H1 (cell line): ENCODE results near the gene NREP. TPM values are rescaled to one million over a fixed set of nuclear protein-coding genes. Genes with fewer than 3 reads are reported as not detected.
A peak's percentile ranks its signal among the peaks of the same experiment; 100 is the strongest.

ENCODE experiments used
- CTCF ChIA-PET: fragments of 300-600 bp; sonication (Branson Sonifier 250); formaldehyde crosslinking; loops from one replicate; lab custom pipeline; 2021; ENCODE audit not compliant: partially characterized antibody; lab: Charles Lee
- POLR2A ChIA-PET: fragments of 300-600 bp; sonication (Branson Sonifier 250); formaldehyde crosslinking; loops from one replicate; lab custom pipeline; 2021; ENCODE audit warnings: inconsistent platforms; ENCODE audit not compliant: partially characterized antibody; lab: Charles Lee
- DNase-seq, 2 experiments: peaks; one replicate each; pipeline versions ENCODE4 v3.0.0 to v3.0.0-alpha.2; 2010 to 2022; ENCODE audit warnings: low spot score in 2 of 2, low read depth in 1 of 2, mixed read lengths in 1 of 2
- FAIRE-seq: peaks from 2 replicates; lab custom pipeline; 2011; peaks lifted over from hg19 to GRCh38; lab: Jason Lieb, UNC
- H2AFZ ChIP-seq: 2 replicates; pipeline ENCODE4 v1.8.1; 2012; ENCODE audit warnings: low read length, inconsistent platforms
- H2AK5ac ChIP-seq: 2 replicates; pipeline ENCODE4 v1.6.1; 2013; ENCODE audit warnings: low read depth, low read length
- H2BK120ac ChIP-seq: replicated peaks from 2 replicates; pipeline ENCODE3; 2013; ENCODE audit warnings: low read depth, low read length, inconsistent platforms
- H2BK12ac ChIP-seq: 2 replicates; pipeline ENCODE4 v1.6.1; 2013; ENCODE audit warnings: low read depth, low read length
- H2BK15ac ChIP-seq: 2 replicates; pipeline ENCODE4 v1.6.1; 2013; ENCODE audit warnings: low read length
- H2BK20ac ChIP-seq: 2 replicates; pipeline ENCODE4 v1.6.1; 2013; ENCODE audit warnings: low read length
- H2BK5ac ChIP-seq: 2 replicates; pipeline ENCODE4 v1.6.1; 2013; ENCODE audit warnings: low read depth, low read length
- H3K14ac ChIP-seq: 2 replicates; pipeline ENCODE4 v1.6.1; 2013; ENCODE audit warnings: inconsistent platforms; ENCODE audit not compliant: insufficient read length
- H3K18ac ChIP-seq: 2 replicates; pipeline ENCODE4 v1.6.1; 2013; ENCODE audit warnings: low read length; ENCODE audit errors: extremely low read depth
- H3K23ac ChIP-seq: 2 replicates; pipeline ENCODE4 v1.6.1; 2013; ENCODE audit warnings: inconsistent platforms; ENCODE audit not compliant: insufficient read length
- H3K23me2 ChIP-seq: 2 replicates; pipeline ENCODE4 v1.6.1; 2013; ENCODE audit warnings: low read depth, low read length
- H3K27ac ChIP-seq: 2 replicates; pipeline ENCODE4 v1.6.1; 2011; ENCODE audit warnings: low read depth, low read length, inconsistent platforms
- H3K27me3 ChIP-seq, 4 experiments: replicated peaks in 1 of 4; 1 replicate in 1 of 4; 2 replicates in 3 of 4; pipeline versions ENCODE4 v1.6.1 to v1.8.1; 2011 to 2013; ENCODE audit warnings: low read length in 3 of 4, mild to moderate bottlenecking in 3 of 4, inconsistent platforms in 2 of 4, mixed read lengths in 2 of 4, moderate library complexity in 1 of 4; ENCODE audit not compliant: control insufficient read depth in 3 of 4, insufficient read depth in 3 of 4; ENCODE audit errors: extremely low read depth in 1 of 4
- H3K36me3 ChIP-seq, 4 experiments: 2 replicates each; pipeline versions ENCODE4 v1.6.1 to v1.8.1; 2011 to 2013; ENCODE audit warnings: mild to moderate bottlenecking in 4 of 4, low read length in 3 of 4, moderate library complexity in 2 of 4, control low read depth in 1 of 4, inconsistent platforms in 1 of 4; ENCODE audit not compliant: insufficient read depth in 4 of 4, control insufficient read depth in 2 of 4
- H3K4ac ChIP-seq: replicated peaks from 2 replicates; pipeline ENCODE3; 2013; ENCODE audit warnings: low read length, low read depth, mixed read lengths, inconsistent platforms; ENCODE audit not compliant: insufficient read length
- H3K4me1 ChIP-seq, 4 experiments: replicated peaks in 1 of 4; 1 replicate in 1 of 4; 2 replicates in 3 of 4; pipeline versions ENCODE4 v1.6.1 to v1.8.1; 2011 to 2013; ENCODE audit warnings: low read length in 3 of 4, inconsistent platforms in 2 of 4, mixed read lengths in 1 of 4; ENCODE audit not compliant: insufficient read depth in 4 of 4, control insufficient read depth in 3 of 4
- H3K4me2 ChIP-seq, 2 experiments: 2 replicates each; pipeline versions ENCODE4 v1.6.1 to v1.8.1; 2011 to 2013; ENCODE audit warnings: low read depth in 2 of 2, low read length in 2 of 2, control low read depth in 1 of 2, inconsistent platforms in 1 of 2, mild to moderate bottlenecking in 1 of 2; ENCODE audit not compliant: insufficient read depth in 1 of 2
- H3K4me3 ChIP-seq, 4 experiments: fragments of 200-600, 300-600 bp in 1 of 4; sonication (generic), shearing (Covaris generic), sonication (Bioruptor Twin) in 1 of 4; 2 replicates each; pipeline versions ENCODE4 v1.5.1 to v1.8.1; 2011 to 2016; ENCODE audit warnings: low read length in 4 of 4, low read depth in 3 of 4, control low read depth in 2 of 4, inconsistent platforms in 2 of 4, mild to moderate bottlenecking in 2 of 4, mixed read lengths in 1 of 4, moderate library complexity in 1 of 4; ENCODE audit not compliant: insufficient read depth in 2 of 4; ENCODE audit errors: extremely low read depth in 1 of 4
- H3K56ac ChIP-seq: replicated peaks from 2 replicates; pipeline ENCODE3; 2013; ENCODE audit warnings: low read depth, mild to moderate bottlenecking, mixed read lengths, low read length, inconsistent platforms; ENCODE audit not compliant: insufficient read length
- H3K79me1 ChIP-seq: 2 replicates; pipeline ENCODE4 v1.6.1; 2013; ENCODE audit warnings: low read depth, low read length, control low read depth
- H3K79me2 ChIP-seq, 2 experiments: 2 replicates each; pipeline versions ENCODE4 v1.6.1 to v1.8.1; 2012 to 2013; ENCODE audit warnings: low read length in 2 of 2, mild to moderate bottlenecking in 2 of 2, inconsistent platforms in 1 of 2; ENCODE audit not compliant: insufficient read depth in 2 of 2, control insufficient read depth in 1 of 2
- H3K9ac ChIP-seq, 4 experiments: replicated peaks in 1 of 4; 1 replicate in 1 of 4; 2 replicates in 3 of 4; pipeline versions ENCODE4 v1.6.1 to v1.8.1; 2011 to 2013; ENCODE audit warnings: low read depth in 3 of 4, low read length in 3 of 4, control low read depth in 2 of 4, mild to moderate bottlenecking in 2 of 4, moderate library complexity in 2 of 4, inconsistent platforms in 1 of 4; ENCODE audit errors: extremely low read depth in 1 of 4
- H3K9me3 ChIP-seq, 2 experiments: 2 replicates each; pipeline versions ENCODE4 v1.6.1 to v1.8.1; 2012 to 2013; ENCODE audit warnings: mild to moderate bottlenecking in 2 of 2, moderate library complexity in 2 of 2, control low read depth in 1 of 2, inconsistent platforms in 1 of 2, low read depth in 1 of 2, low read length in 1 of 2, mixed read lengths in 1 of 2; ENCODE audit not compliant: insufficient read depth in 2 of 2
- H4K20me1 ChIP-seq, 2 experiments: replicated peaks in 1 of 2; 2 replicates each; pipeline versions ENCODE3 to v1.8.1; 2011 to 2013; ENCODE audit warnings: inconsistent platforms in 2 of 2, low read length in 2 of 2, mild to moderate bottlenecking in 1 of 2; ENCODE audit not compliant: insufficient read depth in 2 of 2, control insufficient read depth in 1 of 2
- H4K5ac ChIP-seq: 2 replicates; pipeline ENCODE4 v1.6.1; 2013; ENCODE audit warnings: low read length, low read depth, mixed read lengths, inconsistent platforms; ENCODE audit not compliant: insufficient read length
- H4K8ac ChIP-seq: 2 replicates; pipeline ENCODE4 v1.8.0; 2013; ENCODE audit warnings: mild to moderate bottlenecking, moderate library complexity, low read length, inconsistent platforms; ENCODE audit not compliant: insufficient read depth; ENCODE audit errors: extremely low read depth
- H4K91ac ChIP-seq: replicated peaks from 2 replicates; pipeline ENCODE3; 2013; ENCODE audit warnings: low read length, mixed read lengths, inconsistent platforms; ENCODE audit not compliant: insufficient read length
- E2F6 ChIP-seq: IDR thresholded peaks from 2 replicates; pipeline ENCODE4 v1.6.1; 2012; ENCODE audit warnings: inconsistent platforms
- GTF2F1 ChIP-seq: IDR thresholded peaks from 2 replicates; pipeline ENCODE4 v1.6.1; 2012; ENCODE audit warnings: low read depth, low read length, improper control_type of control experiment, borderline replicate concordance
- HDAC6 ChIP-seq: IDR thresholded peaks from one replicate; pipeline ENCODE4 v1.7.1; 2012; ENCODE audit warnings: low read depth, mild to moderate bottlenecking, inconsistent platforms, low read length, moderate library complexity
- JUN ChIP-seq: IDR thresholded peaks from 2 replicates; pipeline ENCODE4 v1.6.1; 2011; ENCODE audit warnings: low read depth, mild to moderate bottlenecking, improper control_type of control experiment, low read length
- WGBS, 2 experiments: shearing (Covaris generic) in 1 of 2; methylation state at CpG; one replicate each; pipeline versions ENCODE4 v1.1.6 to v1.1.7; 2013 to 2015; ENCODE audit warnings: low lambda C conversion rate in 2 of 2, mixed read lengths in 2 of 2, inconsistent platforms in 1 of 2, low coverage in 1 of 2, missing lambda C conversion rate in 1 of 2; ENCODE audit not compliant: insufficient replicate concordance in 2 of 2, insufficient coverage in 1 of 2, insufficient read length in 1 of 2; ENCODE audit errors: extremely low coverage in 1 of 2, missing lambda C conversion rate in 1 of 2; 5-methylcytosine and 5-hydroxymethylcytosine counted together
- polyA plus RNA-seq, 7 experiments: library from polyadenylated mRNA; depleted of rRNA in 3 of 7; stranded (reverse) in 5 of 7; unstranded in 2 of 7; fragments of >200 nt in 5 of 7; fragments of 200-250 nt in 2 of 7; gene quantifications; 1 replicate in 5 of 7; 2 replicates in 1 of 7; 4 replicates in 1 of 7; pipeline versions ENCODE4 v1.2.1 to v1.2.3, GENCODE V29; 2011 to 2013; ENCODE audit warnings: missing spikeins in 2 of 7, mixed read lengths in 2 of 7
- total RNA-seq: library from RNA; stranded (reverse); fragmentation: NEBNext Ultra II Directional; extraction: Animal tissue kit (Norgen Biotek cat#: 25700); gene quantifications from 2 replicates; pipeline ENCODE4 v1.2.1, GENCODE V29; 2021

The NREP gene
- total and polyA plus RNA-seq, 2 of the 8 experiments (the other 6 are each of a cell fraction or from before 2014, with no cell fraction given) = 254 to 301 TPM

GRCh38 chr5:111682641-111683040 lies 74.4 kb downstream of the NREP start:
- H3K14ac ChIP-seq = no peak overlapping the region
- peaks cover 0 to 2% (median 0%) of the 10 kb centered on the region in 4 experiments; a peak in 1 of 7 replicates for H3K4me1 ChIP-seq
- H3K4me3 ChIP-seq = no peak overlapping the region
- 85% methylated on average over 6 of the region's 6 CpGs; no CpG with 5 or more reads in 1 of the 2 experiments for WGBS, 2 experiments
- H3K36me3 ChIP-seq = no peaks in the 10 kb centered on the region
- H2BK15ac ChIP-seq = no peak overlapping the region
- no peak for TF ChIP-seq GTF2F1
- no peak for TF ChIP-seq E2F6
- TF ChIP-seq HDAC6 = no peak
- no peak for TF ChIP-seq JUN
- H2AK5ac ChIP-seq = no peak overlapping the region
- no peaks in the 10 kb centered on the region for H3K23me2 ChIP-seq
- H3K4ac ChIP-seq = no peak overlapping the region
- H3K56ac ChIP-seq = no peak overlapping the region
- H2BK5ac ChIP-seq = no peak overlapping the region
- H4K5ac ChIP-seq = no peak overlapping the region
- no peak overlapping the region for H2BK20ac ChIP-seq
- H2AFZ ChIP-seq = no peak overlapping the region
- H3K27me3 ChIP-seq = no peaks in the 10 kb centered on the region
- H3K79me1 ChIP-seq = no peaks in the 10 kb centered on the region
- H4K91ac ChIP-seq = no peak overlapping the region
- FAIRE-seq (no peak), DNase-seq (no peak)
- no peak overlapping the region for H3K23ac ChIP-seq
- no peaks in the 10 kb centered on the region for H3K79me2 ChIP-seq
- H2BK12ac ChIP-seq = no peak overlapping the region
- POLR2A ChIA-PET = interaction anchor here (1.1 kb wide), 1 partner anchor 479 kb away, joined by 3 read pairs; no protein-coding TSS in a partner anchor
- 0 out of 2 replicates have a peak overlapping the region, but pooled peaks have one; percentile 1 for H4K8ac ChIP-seq
- no peak overlapping the region for H3K4me2 ChIP-seq
- no peak overlapping the region for H2BK120ac ChIP-seq
- no peak overlapping the region for H3K27ac ChIP-seq
- no peak overlapping the region for H3K18ac ChIP-seq
- no peaks in the 10 kb centered on the region for H3K9me3 ChIP-seq
- H3K9ac ChIP-seq = no peak overlapping the region
- no peaks in the 10 kb centered on the region for H4K20me1 ChIP-seq
- CTCF ChIA-PET = interaction anchor here (0.8 to 1.8 kb wide), 5 partner anchors 11 to 152 kb away, joined by 4 to 6 read pairs (median 5); no protein-coding TSS in a partner anchor
